Pancreas (tissue), 10 donors: Measurements from ENCODE around the gene ZNF766. TPM values are rescaled to one million over a fixed set of nuclear protein-coding genes. Genes with fewer than 3 reads are reported as not detected.
A peak's percentile ranks its signal among the peaks of the same experiment; 100 is the strongest.

Experiments used
- ATAC-seq, 4 donors: fragments of 200-7000 bp; cut with Tn5 transposase; one replicate each; pipeline versions ENCODE4 v1.8.0 to v1.9.1; 2020; ENCODE audit warnings: mild to moderate bottlenecking in 4 of 4, moderate library complexity in 4 of 4
- DNase-seq, 6 donors: peaks; one replicate each; pipeline ENCODE4 v3.0.0-alpha.2; 2020
- FAIRE-seq: peaks from 2 replicates; lab custom pipeline; 2012; peaks lifted over from hg19 to GRCh38; lab: Jason Lieb, UNC
- H3K27ac ChIP-seq, 4 donors: fragments of 200-600 bp; sonication (generic); 1 replicate in 3 of 4; 2 replicates in 1 of 4; pipeline versions ENCODE4 v1.5.0 to v1.8.0; 2020
- H3K27me3 ChIP-seq, 4 donors: fragments of 200-600 bp; one replicate each; pipeline ENCODE4 v1.8.0; 2021
- H3K36me3 ChIP-seq, 3 donors: fragments of 200-600 bp; sonication (generic) in 1 of 3; one replicate each; pipeline versions ENCODE4 v1.5.0 to v1.8.0; 2020 to 2021
- H3K4me1 ChIP-seq, 3 donors: fragments of 200-600 bp; one replicate each; pipeline ENCODE4 v1.8.0; 2021
- H3K4me3 ChIP-seq, 4 donors: fragments of 200-600 bp; sonication (generic) in 2 of 4; one replicate each; pipeline versions ENCODE4 v1.5.0 to v1.8.0; 2020 to 2021
- H3K9me3 ChIP-seq, 4 donors: fragments of 200-600 bp; one replicate each; pipeline ENCODE4 v1.8.0; 2021
- CTCF ChIP-seq, 4 donors: fragments of 200-600 bp; sonication (generic) in 3 of 4; IDR thresholded peaks; one replicate each; pipeline versions ENCODE4 v1.5.0 to v1.8.0; 2021; ENCODE audit warnings: antibody characterized with exemption in 4 of 4
- WGBS, 2 donors: extraction: QIAGEN DNeasy Blood & Tissue Kit; methylation state at CpG; one replicate each; pipeline ENCODE4 v1.1.7; 2013; 5-methylcytosine and 5-hydroxymethylcytosine counted together
- intact Hi-C, 3 donors: fragments of 100-400 bp; cut with DNase I; formaldehyde crosslinking; loops; one replicate each; pipeline versions ENCODE4 v1.11.1 to v1.14.2; 2022
- polyA plus RNA-seq, 2 donors: library from polyadenylated mRNA; stranded (reverse); fragments of 200-250 nt; gene quantifications; one replicate each; pipeline ENCODE4 v1.2.3, GENCODE V29; 2013
- total RNA-seq, 6 donors: library from RNA; stranded (reverse); fragmentation: NEBNext Ultra II Directional in 4 of 6; extraction: Animal tissue kit (Norgen Biotek cat#: 25700) in 4 of 6; gene quantifications; one replicate each; pipeline versions ENCODE4 v1.2.1 to v1.2.4, GENCODE V29; 2021 to 2023
- donor health status: healthy with polysubstance abuse.
- donor health status: DM: no; HTN: no; CAD: no; lungs with moderate emphysema.
- donor health status: DM: no; HTN: no; CAD: no.
- donor health status: control.
- donor health status: control.
- donor health status: Bipolar disorder and iron deficiency.
- donor health status: DM: yes; HTN: yes; CAD: no.
- donor health status: DM: no; HTN: no; CAD: no.
- donor health status: DM: no; HTN: no; CAD: no.
- donor health status: DM: yes; HTN: yes; CAD: no.

ZNF766 gene
- total and polyA plus RNA-seq, 8 donors = 2.1 to 12.5 (median 6.4) TPM

- peak overlapping the region; percentile 91 to 98 (median 96) for H3K4me3 ChIP-seq
- no peak for TF ChIP-seq CTCF (IDR thresholded peaks at IDR 0.05)
- intact Hi-C loops = no loop called here
- no peaks in the 10 kb centered on the region for H3K36me3 ChIP-seq
- FAIRE-seq (no peak), ATAC-seq (peak in 3 of 4 donors; percentile 6 to 20 (median 10)), DNase-seq (peak in 1 of 6 donors; percentile 56)
- peaks cover 0 to 7% (median 5%) of the 10 kb centered on the region in 3 donors for H3K4me1 ChIP-seq
- no peaks in the 10 kb centered on the region for H3K27me3 ChIP-seq
- peak overlapping the region; percentile 90 to 96 (median 94) for H3K27ac ChIP-seq
- no peaks in the 10 kb centered on the region for H3K9me3 ChIP-seq
- WGBS, 2 donors = 11 to 15% methylated on average over 11 of the region's 11 CpGs
Observed at GRCh38 chr19:52270266-52270885, 989 bp downstream of the ZNF766 start.

- TF ChIP-seq CTCF (IDR thresholded peaks at IDR 0.05) = no peak
- FAIRE-seq (no peak), ATAC-seq (no peak), DNase-seq (no peak)
- Histone ChIP-seq H3K4me3 (no peak overlapping the region), H3K9me3 (no peaks in the 10 kb centered on the region), H3K27me3 (no peaks in the 10 kb centered on the region), H3K36me3 (no peaks in the 10 kb centered on the region), H3K27ac (no peak overlapping the region), H3K4me1 (peaks cover 0 to 7% (median 5%) of the 10 kb centered on the region in 3 donors)
- intact Hi-C loops = no loop called here
- WGBS, 2 donors = 95 to 100% methylated on average over 2 of the region's 2 CpGs
Observed at GRCh38 chr19:52273301-52273700, 3.9 kb downstream of the ZNF766 start.

GRCh38 chr19:52274191-52274590 is 4.8 kb downstream of the ZNF766 start:
- FAIRE-seq (no peak), DNase-seq (no peak), ATAC-seq (no peak)
- H3K27me3 ChIP-seq = no peaks in the 10 kb centered on the region
- TF ChIP-seq CTCF (IDR thresholded peaks at IDR 0.05) = no peak
- no peak overlapping the region for H3K4me3 ChIP-seq
- intact Hi-C loops = no loop called here
- H3K9me3 ChIP-seq = no peaks in the 10 kb centered on the region
- no peaks in the 10 kb centered on the region for H3K36me3 ChIP-seq
- no peak overlapping the region for H3K27ac ChIP-seq
- H3K4me1 ChIP-seq = peaks cover 0 to 3% (median 0%) of the 10 kb centered on the region in 3 donors
- 84 to 87% methylated on average over 5 of the region's 5 CpGs for WGBS, 2 donors

GRCh38 chr19:52275988-52276387 is 6.6 kb downstream of the ZNF766 start:
- 90 to 93% methylated on average over 5 of the region's 5 CpGs for WGBS, 2 donors
- Histone ChIP-seq H3K4me3 (no peak overlapping the region), H3K27ac (no peak overlapping the region), H3K27me3 (no peaks in the 10 kb centered on the region), H3K9me3 (no peaks in the 10 kb centered on the region), H3K4me1 (no peaks in the 10 kb centered on the region), H3K36me3 (no peaks in the 10 kb centered on the region)
- ATAC-seq (no peak), DNase-seq (no peak), FAIRE-seq (no peak)
- intact Hi-C loops = no loop called here
- TF ChIP-seq CTCF (IDR thresholded peaks at IDR 0.05) = no peak

- Histone ChIP-seq H3K36me3 (no peaks in the 10 kb centered on the region), H3K9me3 (no peaks in the 10 kb centered on the region), H3K27me3 (no peaks in the 10 kb centered on the region), H3K27ac (no peak overlapping the region), H3K4me3 (no peak overlapping the region), H3K4me1 (no peaks in the 10 kb centered on the region)
- intact Hi-C loops = no loop called here
- no peak for TF ChIP-seq CTCF (IDR thresholded peaks at IDR 0.05)
- DNase-seq = no peak
- WGBS, 2 donors = 89% methylated on average over 6 of the region's 6 CpGs
- FAIRE-seq = no peak
- no peak for ATAC-seq
Observed at GRCh38 chr19:52277471-52277870, 8.1 kb downstream of the ZNF766 start.
